GM11168 (cell line): ENCODE data around the gene MOB1B.
"Not testable (repeated sequence)": the region's sequence is repeated elsewhere in the genome, so short reads cannot be mapped to it uniquely, and the experiment has no call there.

ENCODE experiments used
- in situ Hi-C: fragments of 300-500 bp; cut with MboI; formaldehyde crosslinking; loops from one replicate; pipeline ENCODE4 v1.12.0; 2022; ENCODE audit warnings: low sequenced_read_pairs; ENCODE audit not compliant: unreplicated experiment

MOB1B gene

DNA sequence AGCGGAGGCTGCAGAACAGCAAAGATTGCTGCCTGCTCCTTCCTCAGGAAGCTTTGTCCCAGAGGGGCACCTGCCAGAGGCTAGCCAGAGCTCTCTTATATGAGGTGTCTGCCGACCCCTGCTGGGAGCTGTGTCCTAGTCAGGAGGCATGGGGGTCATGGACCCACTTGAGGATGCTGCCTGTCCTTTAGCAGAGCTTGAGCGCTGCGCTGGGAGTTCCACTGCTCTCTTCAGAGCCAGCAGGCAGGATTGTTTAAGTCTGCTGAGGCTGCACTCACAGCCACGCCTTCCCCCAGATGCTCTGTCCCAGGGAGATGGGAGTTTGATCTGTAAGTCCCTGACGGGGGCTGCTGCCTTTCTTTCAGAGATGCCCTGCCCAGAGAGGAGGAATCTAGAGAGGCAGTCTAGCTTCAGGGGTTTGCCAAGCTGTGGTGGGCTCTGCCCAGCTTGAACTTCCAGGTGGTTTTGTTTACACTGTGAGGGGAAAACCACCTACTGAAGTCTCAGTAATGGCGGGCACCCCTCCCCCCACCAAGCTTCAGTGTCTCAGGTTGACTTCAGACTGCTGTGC lies 102.2 kb downstream of the MOB1B start:
- in situ Hi-C loops, result no loop called here

DNA sequence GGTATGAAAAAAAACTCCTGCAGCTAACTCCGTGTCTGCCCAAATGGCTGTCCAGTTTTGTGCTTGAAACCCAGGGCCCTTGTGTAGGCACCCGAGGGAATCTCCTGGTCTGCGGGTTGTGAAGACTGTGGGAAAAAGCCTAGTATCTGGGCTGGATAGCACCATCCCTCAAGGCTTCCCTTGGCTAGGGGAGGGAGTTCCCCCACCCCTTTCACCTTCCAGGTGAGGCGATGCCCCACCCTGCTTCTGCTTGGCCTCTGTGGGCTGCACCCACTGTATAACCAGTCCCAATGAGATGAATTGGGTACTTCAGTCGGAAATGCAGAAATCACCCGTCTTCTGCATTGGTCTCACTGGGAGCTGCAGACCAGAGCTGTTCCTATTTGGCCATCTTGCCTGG lies 102.9 kb downstream of the MOB1B start:
- in situ Hi-C loops, result not testable (repeated sequence)

DNA sequence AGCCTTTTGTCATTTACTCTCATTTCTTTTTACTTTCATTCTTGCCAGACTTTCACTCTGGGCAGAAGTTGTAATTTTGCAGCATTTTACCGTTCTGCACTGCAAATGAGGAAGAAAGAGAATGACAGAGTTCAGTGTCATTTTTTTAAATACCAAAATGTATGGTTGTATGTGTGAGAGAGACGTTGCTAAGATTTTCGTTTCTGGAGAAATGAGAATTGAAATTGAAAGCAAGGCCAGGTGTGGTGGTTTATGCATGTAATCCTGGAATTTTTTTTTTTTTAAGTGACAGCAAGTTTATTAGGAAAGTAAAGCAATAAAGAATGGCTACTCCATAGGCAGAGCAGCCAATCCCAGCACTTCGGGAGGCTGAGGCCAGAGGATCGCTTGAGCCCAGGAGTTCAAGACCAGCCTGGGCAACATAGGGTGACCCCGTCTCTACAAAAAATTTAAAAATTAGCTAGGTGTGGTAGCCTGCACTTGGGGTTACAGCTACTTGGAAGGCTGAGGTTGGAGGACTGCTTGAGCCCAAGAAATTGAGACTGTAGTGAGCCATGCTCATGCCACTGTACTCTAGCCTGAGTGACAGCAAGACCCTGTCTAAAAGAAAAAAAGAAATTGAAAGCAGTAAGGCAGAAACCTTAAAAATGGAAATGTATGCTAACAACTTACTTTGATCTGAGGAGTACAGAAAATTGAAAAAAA lies 104.2 kb downstream of the MOB1B start:
- in situ Hi-C loops, result no loop called here

DNA sequence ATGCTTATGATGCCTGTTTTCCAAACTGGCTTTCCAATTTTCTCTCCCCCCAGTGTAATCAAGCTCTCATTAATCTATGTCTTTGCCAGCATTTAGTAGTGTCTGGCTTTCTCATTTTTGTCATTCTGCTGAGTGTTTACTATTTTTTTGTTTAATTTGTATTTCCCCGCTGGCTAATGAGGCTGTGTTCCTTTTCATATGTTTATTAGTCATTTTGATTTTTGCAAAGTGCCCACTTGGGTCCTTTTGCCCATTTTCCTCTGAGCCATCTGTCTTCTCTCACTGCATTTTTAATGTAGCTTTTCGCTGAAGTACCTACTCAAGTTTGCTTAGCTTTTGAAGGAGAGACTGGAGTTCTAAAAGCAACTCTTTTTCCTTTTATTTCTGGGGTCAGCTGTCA lies 106.0 kb downstream of the MOB1B start:
- in situ Hi-C loops, result no loop called here

DNA sequence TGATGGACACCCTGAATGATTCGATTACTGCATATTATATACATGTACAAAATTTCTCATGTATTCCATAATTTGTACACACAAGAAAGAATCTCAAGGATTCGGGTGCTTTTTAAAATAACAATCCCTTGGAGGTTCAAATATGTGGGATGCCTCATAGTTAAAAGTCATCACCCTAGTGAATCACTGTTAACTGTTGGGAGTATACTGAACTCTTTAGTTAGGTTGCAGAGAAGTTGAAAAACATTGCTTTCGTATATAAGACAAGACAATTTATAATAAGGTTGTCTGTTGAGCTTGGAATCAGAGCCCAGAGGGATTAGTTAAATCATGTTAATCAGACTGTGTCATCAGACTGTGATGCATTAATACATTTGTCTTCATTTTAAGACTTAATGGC lies 106.9 kb downstream of the MOB1B start:
- in situ Hi-C loops, result no loop called here

DNA sequence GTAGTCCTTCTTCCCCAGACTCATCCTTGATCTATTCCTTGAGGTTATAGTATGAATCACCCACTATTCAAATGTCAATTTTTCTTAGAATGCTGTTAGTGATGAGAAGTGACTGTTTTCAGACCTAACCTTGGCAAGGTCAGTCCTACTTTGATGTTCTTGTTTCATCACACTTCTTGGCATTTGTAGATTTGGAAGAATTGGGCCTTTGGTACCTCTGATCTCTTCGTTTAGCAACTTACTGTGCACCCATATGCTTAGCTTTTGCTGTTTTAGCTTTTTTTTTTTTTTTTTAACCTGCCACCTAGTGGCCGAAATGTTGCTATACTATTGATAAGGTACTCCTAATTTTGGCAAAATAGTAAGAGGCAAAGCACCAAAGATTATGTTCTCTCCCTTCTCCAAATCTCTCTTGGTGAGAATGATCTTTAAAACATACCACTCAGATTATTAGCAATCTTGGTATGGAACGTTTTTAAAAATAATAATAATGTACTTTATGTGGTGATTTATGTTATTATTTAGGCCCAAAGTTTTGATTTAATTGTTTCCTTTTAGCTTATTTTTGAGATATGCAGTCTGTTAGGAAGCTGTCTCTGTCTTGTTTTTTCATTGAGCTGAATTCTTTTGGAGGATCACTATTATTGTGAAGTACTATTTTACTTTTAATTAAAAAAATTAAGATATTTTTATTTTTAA lies 107.9 kb downstream of the MOB1B start:
- in situ Hi-C loops, result no loop called here

DNA sequence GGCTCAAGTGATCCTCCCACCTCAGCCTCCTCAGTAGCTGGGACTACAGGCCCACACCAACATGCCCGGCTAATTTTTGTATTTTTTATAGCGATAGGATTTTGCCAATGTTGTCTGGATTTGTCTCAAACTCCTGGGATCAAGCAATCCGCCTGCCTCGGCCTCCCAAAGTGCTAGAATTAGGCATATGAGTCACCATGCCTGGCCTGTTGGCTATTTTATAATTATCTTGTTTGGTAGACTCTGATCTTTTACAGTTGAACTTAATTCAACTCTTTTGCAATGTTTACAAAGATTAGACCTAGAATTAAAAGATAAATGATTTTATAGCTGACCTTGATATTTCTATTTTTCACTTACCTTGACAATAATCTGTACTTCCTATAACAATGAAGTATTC lies 109.3 kb downstream of the MOB1B start:
- in situ Hi-C loops, result no loop called here

DNA sequence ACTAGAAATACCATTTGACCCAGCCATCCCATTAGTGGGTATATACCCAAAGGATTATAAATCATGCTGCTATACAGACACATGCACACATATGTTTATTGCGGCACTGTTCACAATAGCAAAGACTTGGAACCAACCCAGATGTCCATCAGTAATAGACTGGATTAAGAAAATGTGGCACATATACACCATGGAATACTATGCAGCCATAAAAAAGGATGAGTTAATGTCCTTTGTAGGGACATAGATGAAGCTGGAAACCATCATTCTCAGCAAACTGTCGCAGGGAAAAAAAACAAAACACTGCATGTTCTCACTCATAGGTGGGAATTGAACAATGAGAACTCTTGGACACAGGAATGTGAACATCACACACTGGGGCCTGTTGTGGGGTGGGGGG lies 115.2 kb downstream of the MOB1B start:
- in situ Hi-C loops, result not testable (repeated sequence)

DNA sequence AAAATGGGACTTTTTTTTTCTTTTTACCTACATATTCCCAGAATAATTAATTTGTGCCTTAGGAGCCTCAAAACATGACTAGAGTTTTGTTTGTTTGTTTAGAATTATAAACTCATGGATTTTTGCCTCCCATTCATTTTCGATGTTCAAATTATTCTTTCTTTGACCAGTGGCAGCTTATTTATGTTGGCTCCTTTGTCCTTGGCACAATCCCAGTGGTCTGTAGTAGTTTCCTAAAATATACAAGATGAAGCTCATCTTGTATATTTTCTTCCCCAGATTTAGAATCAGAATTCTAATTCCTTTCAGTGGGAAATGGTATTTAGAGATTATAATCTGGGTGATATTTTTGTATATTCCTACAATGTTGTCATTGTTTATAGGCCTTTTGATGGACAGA lies 118.4 kb downstream of the MOB1B start:
- in situ Hi-C loops, result no loop called here

DNA sequence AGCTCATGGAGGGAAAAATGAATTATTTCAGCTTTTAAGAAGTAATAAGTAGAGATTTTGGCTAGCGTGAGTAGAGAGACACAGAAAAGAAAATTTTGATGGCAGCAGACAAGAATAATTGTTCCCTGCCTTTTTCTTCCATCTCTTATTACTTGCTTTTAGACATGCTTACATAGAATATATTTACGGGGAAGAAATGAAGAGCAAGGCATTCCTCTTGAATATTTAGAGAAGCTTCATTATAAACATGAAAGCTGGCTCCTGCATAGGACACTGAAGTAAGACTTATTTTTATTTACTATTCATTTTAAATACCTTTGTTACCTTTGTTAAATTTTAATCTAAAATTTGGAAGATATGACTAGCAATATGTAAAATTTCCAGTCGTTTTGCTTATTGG lies 123.5 kb downstream of the MOB1B start:
- in situ Hi-C loops, result no loop called here

DNA sequence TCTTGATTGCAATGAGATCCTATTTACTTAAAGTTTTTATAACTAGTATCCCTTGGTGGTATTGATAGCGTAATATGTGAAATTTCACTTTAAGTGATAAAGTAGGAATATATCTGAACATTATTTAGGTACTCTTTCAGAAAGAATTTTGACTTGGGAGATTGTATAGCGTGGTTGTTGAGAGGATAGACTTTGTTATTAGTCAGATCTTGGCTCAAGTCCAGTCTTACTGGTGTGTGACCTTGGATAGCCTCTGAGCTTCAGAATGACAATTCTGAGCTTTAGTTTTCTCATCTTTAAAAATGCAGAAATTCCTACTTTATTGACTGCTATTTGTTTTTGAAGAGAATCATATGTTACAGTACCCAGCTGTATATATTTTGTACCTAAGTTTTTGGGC lies 123.9 kb downstream of the MOB1B start:
- in situ Hi-C loops, result no loop called here

DNA sequence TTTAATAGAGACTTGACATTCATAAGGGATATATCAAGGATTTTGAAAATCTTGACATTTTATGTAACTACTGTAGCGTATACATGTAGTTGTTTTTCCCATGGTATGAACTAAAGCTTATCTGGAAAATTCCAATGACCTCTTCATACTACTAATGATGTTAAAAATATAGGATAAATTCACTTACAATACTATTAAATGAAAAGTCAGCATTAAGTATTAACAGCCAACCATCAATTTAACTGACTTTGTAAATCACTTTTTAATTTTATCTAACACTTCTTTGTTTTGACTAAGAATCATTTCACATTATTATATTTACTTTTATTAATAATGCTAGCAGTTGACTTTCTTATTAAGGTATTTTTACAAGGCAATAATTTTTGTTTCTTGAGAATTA lies 125.4 kb downstream of the MOB1B start:
- in situ Hi-C loops, result no loop called here

DNA sequence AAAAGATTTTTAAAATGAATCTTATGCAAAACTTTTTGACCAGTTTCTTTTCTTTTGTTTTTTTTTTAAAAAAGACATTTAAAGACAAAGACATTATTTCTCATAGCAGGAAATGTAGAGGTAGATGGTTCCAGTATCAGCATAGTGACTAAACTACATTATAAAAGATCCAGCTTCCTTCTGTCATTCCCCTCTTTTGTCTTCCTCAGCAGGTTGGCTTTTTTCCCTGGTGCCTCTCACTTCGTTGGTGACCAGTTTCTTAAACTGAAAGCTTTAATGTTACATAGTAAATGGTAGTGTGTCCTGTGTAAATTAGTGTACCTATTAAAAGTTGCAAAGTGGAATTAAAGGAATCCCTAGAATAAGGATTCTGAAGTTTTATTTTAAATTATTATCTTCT lies 127.3 kb downstream of the MOB1B start:
- in situ Hi-C loops, result no loop called here

DNA sequence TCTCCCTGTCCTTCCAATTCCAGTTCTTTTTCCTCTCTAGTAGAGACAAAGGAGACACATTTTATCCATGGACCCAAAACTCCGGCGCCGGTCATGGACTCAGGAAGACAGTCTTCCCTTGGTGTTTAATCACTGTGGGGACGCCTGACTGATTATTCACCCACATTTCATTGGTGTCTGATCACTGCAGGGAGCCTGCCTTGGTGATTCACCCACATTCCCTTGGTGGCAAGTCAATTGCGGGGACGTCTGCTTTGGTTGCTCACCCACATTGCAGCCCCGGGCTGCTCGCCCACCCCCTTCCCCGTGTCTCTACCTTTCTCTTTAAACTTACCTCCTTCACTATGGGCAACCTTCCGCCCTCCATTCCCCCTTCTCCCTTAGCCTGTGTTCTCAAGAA lies 129.9 kb downstream of the MOB1B start:
- in situ Hi-C loops, result not testable (repeated sequence)
